ENCODE measurements around the gene FGF7. TPM values are rescaled to one million over a fixed set of nuclear protein-coding genes. Genes with fewer than 3 reads are reported as not detected.

Gene FGF7
- total RNA-seq, 4 donors from 2014 or later: 1.2 to 45.4 (median 10.8) TPM

GRCh38 chr15:49415638-49416037 is 7.4 kb upstream of the FGF7 start:
- H3K4me3 ChIP-seq: no peak overlapping the region
- no peaks in the 10 kb centered on the region for H3K27me3 ChIP-seq
- TF ChIP-seq POLR2A (IDR thresholded peaks at IDR 0.05): no peak
- TF ChIP-seq, protein P1, sequence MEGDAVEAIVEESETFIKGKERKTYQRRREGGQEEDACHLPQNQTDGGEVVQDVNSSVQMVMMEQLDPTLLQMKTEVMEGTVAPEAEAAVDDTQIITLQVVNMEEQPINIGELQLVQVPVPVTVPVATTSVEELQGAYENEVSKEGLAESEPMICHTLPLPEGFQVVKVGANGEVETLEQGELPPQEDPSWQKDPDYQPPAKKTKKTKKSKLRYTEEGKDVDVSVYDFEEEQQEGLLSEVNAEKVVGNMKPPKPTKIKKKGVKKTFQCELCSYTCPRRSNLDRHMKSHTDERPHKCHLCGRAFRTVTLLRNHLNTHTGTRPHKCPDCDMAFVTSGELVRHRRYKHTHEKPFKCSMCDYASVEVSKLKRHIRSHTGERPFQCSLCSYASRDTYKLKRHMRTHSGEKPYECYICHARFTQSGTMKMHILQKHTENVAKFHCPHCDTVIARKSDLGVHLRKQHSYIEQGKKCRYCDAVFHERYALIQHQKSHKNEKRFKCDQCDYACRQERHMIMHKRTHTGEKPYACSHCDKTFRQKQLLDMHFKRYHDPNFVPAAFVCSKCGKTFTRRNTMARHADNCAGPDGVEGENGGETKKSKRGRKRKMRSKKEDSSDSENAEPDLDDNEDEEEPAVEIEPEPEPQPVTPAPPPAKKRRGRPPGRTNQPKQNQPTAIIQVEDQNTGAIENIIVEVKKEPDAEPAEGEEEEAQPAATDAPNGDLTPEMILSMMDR (IDR thresholded peaks at IDR 0.05): no peak
- no peaks in the 10 kb centered on the region for H3K36me3 ChIP-seq
- no peak for DNase-seq
- H3K27ac ChIP-seq: no peak overlapping the region
- no peaks in the 10 kb centered on the region for H3K9me3 ChIP-seq
- H3K4me1 ChIP-seq: no peaks in the 10 kb centered on the region

DNA sequence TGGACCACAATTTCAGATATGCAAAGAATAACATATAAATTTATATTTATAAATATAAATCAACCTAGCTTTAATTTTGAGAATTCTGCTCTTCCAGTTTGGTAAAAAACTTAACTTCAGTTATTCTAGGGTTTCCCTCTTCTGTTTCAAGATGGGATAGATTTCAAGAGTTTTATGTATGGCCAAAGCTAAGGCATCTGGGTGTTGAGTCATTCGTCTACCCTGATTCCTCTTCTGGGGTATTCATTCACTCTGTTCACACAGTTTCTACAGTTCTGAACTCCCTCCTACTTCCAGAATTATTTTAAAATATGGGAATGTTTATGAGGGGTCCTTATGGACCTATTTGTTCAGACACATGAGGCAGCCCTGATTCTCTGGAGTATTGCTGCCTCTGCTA is 4.2 kb upstream of the FGF7 start:
- Histone ChIP-seq H3K27me3 (no peaks in the 10 kb centered on the region), H3K4me3 (no peak overlapping the region), H3K36me3 (no peaks in the 10 kb centered on the region), H3K27ac (no peak overlapping the region), H3K9me3 (no peaks in the 10 kb centered on the region), H3K4me1 (no peaks in the 10 kb centered on the region)
- no peak for DNase-seq
- TF ChIP-seq, protein P1 (IDR thresholded peaks at IDR 0.05): no peak
- no peak for TF ChIP-seq POLR2A (IDR thresholded peaks at IDR 0.05)

- peak overlapping the region in 1 of 4 donors; percentile 37 for H3K4me3 ChIP-seq
- no peaks in the 10 kb centered on the region for H3K4me1 ChIP-seq
- TF ChIP-seq POLR2A (IDR thresholded peaks at IDR 0.05): no peak
- TF ChIP-seq, protein P1 (IDR thresholded peaks at IDR 0.05): peak; percentile 32 to 91 (median 76)
- DNase-seq: peak in 2 of 3 donors; percentile 53 to 56
- H3K27me3 ChIP-seq: no peaks in the 10 kb centered on the region
- no peaks in the 10 kb centered on the region for H3K9me3 ChIP-seq
- H3K36me3 ChIP-seq: no peaks in the 10 kb centered on the region
- peak overlapping the region in 1 of 4 donors; percentile 34 for H3K27ac ChIP-seq
Measured at GRCh38 chr15:49421991-49422390, 1.1 kb upstream of the FGF7 start.

- H3K27me3 ChIP-seq: no peaks in the 10 kb centered on the region
- H3K9me3 ChIP-seq: no peaks in the 10 kb centered on the region
- no peak for TF ChIP-seq POLR2A (IDR thresholded peaks at IDR 0.05)
- TF ChIP-seq, protein P1 (IDR thresholded peaks at IDR 0.05): no peak
- H3K36me3 ChIP-seq: no peaks in the 10 kb centered on the region
- DNase-seq: no peak
- H3K4me1 ChIP-seq: no peaks in the 10 kb centered on the region
- H3K27ac ChIP-seq: peak overlapping the region in 3 of 4 donors; percentile 24 to 33 (median 30)
- H3K4me3 ChIP-seq: peak overlapping the region in 3 of 4 donors; percentile 14 to 37 (median 18)
Measured at GRCh38 chr15:49423901-49424550, 984 bp downstream of the FGF7 start.

- Histone ChIP-seq H3K9me3 (no peaks in the 10 kb centered on the region), H3K27me3 (no peaks in the 10 kb centered on the region), H3K27ac (peak overlapping the region in 1 of 4 donors; percentile 2), H3K4me3 (peak overlapping the region in 1 of 4 donors; percentile 37), H3K36me3 (no peaks in the 10 kb centered on the region), H3K4me1 (no peaks in the 10 kb centered on the region)
- no peak for TF ChIP-seq POLR2A (IDR thresholded peaks at IDR 0.05)
- TF ChIP-seq, protein P1 (IDR thresholded peaks at IDR 0.05): no peak
- DNase-seq: no peak
Measured at GRCh38 chr15:49424954-49425353, 1.9 kb downstream of the FGF7 start.

Data from Peyer's patch (tissue), 4 donors.